A172 (cell line): ENCODE data around the gene FZD2. TPM values are rescaled to one million over a fixed set of nuclear protein-coding genes. Genes with fewer than 3 reads are reported as not detected.

Experiments used
- DNase-seq: peaks from one replicate; pipeline ENCODE4 v3.0.0-alpha.2; 2015; ENCODE audit warnings: low spot score
- total RNA-seq: library from RNA; depleted of rRNA; stranded (reverse); fragments of >200 nt; shearing (Covaris generic); gene quantifications from 2 replicates; pipeline ENCODE4 v1.2.3, GENCODE V29; 2014; rRNA removed

The FZD2 gene
- total RNA-seq, 1 experiment from 2014 or later = 18.2 TPM

DNA sequence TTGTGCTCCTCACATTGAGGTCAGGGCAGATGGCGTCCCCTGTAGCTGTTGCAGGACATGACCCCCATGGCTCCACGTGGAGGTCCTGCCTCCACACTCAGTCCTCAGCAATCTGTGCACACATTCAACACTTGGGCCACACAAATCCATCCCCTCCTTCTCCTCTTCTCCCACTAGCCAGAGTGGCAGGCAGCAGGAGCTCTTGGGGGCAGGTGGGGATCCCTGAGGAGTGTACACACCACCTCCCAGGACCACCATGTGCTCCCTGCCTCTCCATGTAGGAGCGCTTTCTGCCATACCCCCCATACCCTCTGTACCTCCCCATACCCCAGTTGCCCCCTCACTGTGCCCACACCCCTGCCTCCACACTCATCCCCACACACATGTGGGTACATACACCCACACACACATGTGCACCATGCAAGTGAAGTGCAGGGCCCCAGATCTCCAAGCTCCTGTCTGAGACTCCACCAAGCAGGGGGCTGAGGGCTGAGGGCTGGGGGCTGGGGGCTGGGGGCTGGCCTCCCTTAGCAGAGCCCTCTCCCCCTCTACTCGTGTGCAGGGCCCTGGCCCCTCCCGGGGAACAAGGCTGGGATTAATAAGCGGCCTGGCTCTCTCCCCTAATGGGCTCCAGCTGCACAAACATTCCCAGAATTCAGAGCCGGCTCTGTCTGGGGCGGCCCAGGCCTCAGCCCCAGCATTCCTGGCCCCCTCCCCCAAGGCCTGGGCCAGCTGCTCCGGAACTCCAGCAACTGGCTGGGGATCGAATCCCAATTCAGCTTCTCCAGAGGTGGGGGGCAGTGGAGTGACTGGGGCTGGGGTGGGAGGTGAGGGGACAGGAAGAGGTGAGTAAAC lies 50.8 kb downstream of the FZD2 start:
- DNase-seq = no peak

DNA sequence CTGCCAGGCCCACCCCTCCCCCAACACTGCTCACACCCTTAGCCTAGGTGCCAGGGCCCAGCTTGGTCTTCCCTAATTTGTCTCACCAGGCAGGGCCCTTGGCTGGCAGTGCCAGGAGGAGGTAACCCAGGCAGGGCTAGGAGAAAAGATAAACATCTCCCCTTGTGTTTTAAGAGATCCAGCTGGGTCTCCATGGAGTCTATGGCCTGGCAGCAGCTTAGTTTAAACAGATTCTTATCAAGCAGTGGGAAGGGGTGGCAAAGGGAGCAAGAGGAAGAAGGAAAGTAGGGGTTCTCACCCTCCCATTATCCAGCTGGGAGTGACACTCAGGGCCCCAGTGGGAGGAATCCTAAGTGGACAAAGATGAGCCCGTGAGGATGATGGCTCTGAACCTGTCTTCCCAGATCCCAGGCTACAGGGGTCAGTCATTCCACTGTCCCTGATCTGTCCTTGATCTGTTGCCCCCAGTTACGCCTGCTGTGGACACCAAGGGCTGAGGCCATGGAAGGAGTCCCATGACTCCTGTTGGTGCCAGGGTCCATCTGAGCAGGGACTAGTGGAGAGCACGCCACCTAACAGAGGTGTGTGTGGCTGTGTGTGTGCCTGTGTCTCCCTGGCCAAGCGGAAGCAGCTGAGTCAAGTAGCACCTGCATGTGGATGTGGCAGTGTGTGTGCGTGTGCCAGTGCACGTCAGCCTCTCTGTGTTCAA lies 51.6 kb downstream of the FZD2 start:
- no peak for DNase-seq

DNA sequence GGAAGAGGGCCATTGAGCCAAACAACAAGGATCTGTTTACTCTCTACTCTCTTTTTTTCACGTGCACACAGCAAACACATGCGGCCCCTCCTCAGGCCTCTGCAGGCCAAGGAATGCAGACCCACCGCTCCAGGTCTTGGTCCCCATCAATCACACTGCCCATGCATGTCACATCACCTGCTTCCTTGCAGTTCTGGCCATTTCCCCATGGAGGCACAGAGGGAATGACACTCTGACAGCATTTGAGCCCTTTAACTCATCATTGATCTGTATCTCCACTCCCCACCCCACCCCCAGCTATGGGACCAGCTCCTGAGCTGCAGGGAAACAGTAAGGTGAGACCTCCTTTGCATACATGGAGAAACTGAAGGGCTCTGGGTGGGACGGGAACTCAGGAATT lies 53.0 kb downstream of the FZD2 start:
- no peak for DNase-seq

Other genes with a start within 250 kb of the FZD2 start
- gene RUNDC3A, start 248.9 kb upstream of the FZD2 start, total RNA-seq = 0.86 TPM in 1 of 2 replicates, not detected in the other
- gene SLC25A39, start 232.7 kb upstream of the FZD2 start, total RNA-seq = 190 and 199 TPM in 2 replicates
- 285 and 293 TPM in 2 replicates for gene GRN, start 212.2 kb upstream of the FZD2 start, total RNA-seq
- 24.5 and 31.1 TPM in 2 replicates for gene FAM171A2, start 193.6 kb upstream of the FZD2 start, total RNA-seq
- 0.05 and 0.36 TPM in 2 replicates for gene ITGA2B, start 167.8 kb upstream of the FZD2 start, total RNA-seq
- gene GPATCH8, start 54.1 kb upstream of the FZD2 start, total RNA-seq = 13.6 and 19.3 TPM in 2 replicates
- gene MEIOC, start 99.0 kb downstream of the FZD2 start, total RNA-seq = 0.14 and 0.91 TPM in 2 replicates
- gene CCDC43, start 132.3 kb downstream of the FZD2 start, total RNA-seq = 51.6 and 69.9 TPM in 2 replicates
- gene DBF4B, start 151.2 kb downstream of the FZD2 start, total RNA-seq = 8.0 and 12.2 TPM in 2 replicates
- gene ADAM11, start 201.5 kb downstream of the FZD2 start, total RNA-seq = 2.2 and 2.8 TPM in 2 replicates